Fibroblast of lung (primary cell): ENCODE results near the gene AIM2. TPM values are rescaled to one million over a fixed set of nuclear protein-coding genes. Genes with fewer than 3 reads are reported as not detected.

Source experiments
- DNase-seq, 2 donors: peaks; one replicate each; pipeline versions ENCODE4 v3.0.0 to v3.0.0-alpha.2; 2010; ENCODE audit warnings: low read depth in 2 of 2
- H2AFZ ChIP-seq: 2 replicates; pipeline ENCODE4 v1.5.1; 2012; ENCODE audit warnings: low read length, control low read depth, inconsistent platforms
- H3K27ac ChIP-seq: 2 replicates; pipeline ENCODE4 v1.5.1; 2011; ENCODE audit warnings: low read length, control low read depth; ENCODE audit not compliant: insufficient read depth
- H3K27me3 ChIP-seq: 2 replicates; pipeline ENCODE4 v1.5.1; 2011; ENCODE audit warnings: mild to moderate bottlenecking, low read length; ENCODE audit not compliant: control insufficient read depth, insufficient read depth
- H3K36me3 ChIP-seq: 2 replicates; pipeline ENCODE4 v1.5.1; 2011; ENCODE audit warnings: low read length; ENCODE audit not compliant: control insufficient read depth, insufficient read depth
- H3K4me1 ChIP-seq: 2 replicates; pipeline ENCODE4 v1.5.1; 2011; ENCODE audit warnings: low read length; ENCODE audit not compliant: control insufficient read depth, insufficient read depth; ENCODE audit errors: extremely low read depth
- H3K4me2 ChIP-seq: 2 replicates; pipeline ENCODE4 v1.5.1; 2011; ENCODE audit warnings: low read length, control low read depth; ENCODE audit not compliant: insufficient read depth; ENCODE audit errors: extremely low read depth
- H3K4me3 ChIP-seq, 4 experiments: fragments of 200-600 bp in 1 of 4; sonication (generic) in 1 of 4; replicated peaks in 1 of 4; 2 replicates each; pipeline ENCODE4 v1.5.1; 2011 to 2016; ENCODE audit warnings: low read length in 4 of 4, low read depth in 3 of 4, mild to moderate bottlenecking in 3 of 4, control low read depth in 2 of 4, inconsistent platforms in 1 of 4, mixed read lengths in 1 of 4; ENCODE audit not compliant: insufficient read depth in 1 of 4; ENCODE audit errors: control extremely low read depth in 1 of 4
- H3K79me2 ChIP-seq: 2 replicates; pipeline ENCODE4 v1.5.1; 2012; ENCODE audit warnings: mild to moderate bottlenecking, low read length, inconsistent platforms; ENCODE audit not compliant: control insufficient read depth, insufficient read depth
- H3K9ac ChIP-seq: 2 replicates; pipeline ENCODE4 v1.5.1; 2011; ENCODE audit warnings: mild to moderate bottlenecking, low read length, control low read depth; ENCODE audit not compliant: insufficient read depth
- H3K9me3 ChIP-seq: 2 replicates; pipeline ENCODE4 v1.5.1; 2012; ENCODE audit warnings: low read depth, low read length; ENCODE audit not compliant: control insufficient read depth, insufficient read depth
- H4K20me1 ChIP-seq: 2 replicates; pipeline ENCODE4 v1.5.1; 2011; ENCODE audit warnings: low read length; ENCODE audit not compliant: control insufficient read depth, insufficient read depth; ENCODE audit errors: extremely low read depth
- CTCF ChIP-seq, 2 donors: IDR thresholded peaks in 1 of 2; conservative IDR thresholded peaks in 1 of 2; 1 replicate in 1 of 2; 2 replicates in 1 of 2; pipeline ENCODE4 v1.5.1; 2011 to 2012; ENCODE audit warnings: low read length in 2 of 2, control low read depth in 1 of 2, inconsistent platforms in 1 of 2, low read depth in 1 of 2, mild to moderate bottlenecking in 1 of 2
- EZH2 ChIP-seq: IDR thresholded peaks from 2 replicates; pipeline ENCODE4 v1.5.1; 2012; ENCODE audit warnings: low read length, control low read depth, mild to moderate bottlenecking; ENCODE audit errors: missing control alignments
- polyA plus RNA-seq, 2 donors: library from polyadenylated mRNA; depleted of rRNA in 1 of 2; stranded (reverse) in 1 of 2; unstranded in 1 of 2; fragments of >200 nt; gene quantifications; 2 replicates each; pipeline ENCODE4 v1.2.1, GENCODE V29; 2011 to 2012; ENCODE audit warnings: missing spikeins in 1 of 2
- total RNA-seq: library from RNA; depleted of rRNA; stranded (reverse); fragments of >200 nt; gene quantifications from 2 replicates; pipeline ENCODE4 v1.2.1, GENCODE V29; 2014

Gene AIM2
- total and polyA plus RNA-seq, 2 donors (not counting 1 experiment from before 2014, with no cell fraction given), result not detected

GRCh38 chr1:159066108-159066507 is 10.5 kb downstream of the AIM2 start:
- Histone ChIP-seq H3K79me2 (no peaks in the 10 kb centered on the region), H4K20me1 (no peaks in the 10 kb centered on the region), H3K9me3 (no peaks in the 10 kb centered on the region), H3K4me1 (no peaks in the 10 kb centered on the region), H3K4me3 (no peak overlapping the region), H3K36me3 (no peaks in the 10 kb centered on the region), H3K27ac (no peak overlapping the region), H2AFZ (no peak overlapping the region), H3K27me3 (no peaks in the 10 kb centered on the region), H3K4me2 (no peak overlapping the region), H3K9ac (no peak overlapping the region)
- TF ChIP-seq EZH2 (no peak), CTCF (conservative IDR thresholded peaks at IDR 0.05 in 1 of 2, IDR thresholded peaks at IDR 0.05 in 1 of 2; ENCODE audit: low read depth in 1 of 2, low read length in 2 of 2) (no peak)
- no peak for DNase-seq

- H4K20me1 ChIP-seq, result no peaks in the 10 kb centered on the region
- no peak for TF ChIP-seq CTCF (conservative IDR thresholded peaks at IDR 0.05 in 1 of 2, IDR thresholded peaks at IDR 0.05 in 1 of 2; ENCODE audit: low read depth in 1 of 2, low read length in 2 of 2)
Observed at GRCh38 chr1:159065106-159065505, 11.5 kb downstream of the AIM2 start.

GRCh38 chr1:159058751-159059150 is 17.8 kb downstream of the AIM2 start:
- Histone ChIP-seq H3K9ac (no peak overlapping the region), H2AFZ (no peak overlapping the region), H4K20me1 (no peaks in the 10 kb centered on the region), H3K4me3 (no peak overlapping the region), H3K27me3 (no peaks in the 10 kb centered on the region), H3K27ac (no peak overlapping the region), H3K79me2 (no peaks in the 10 kb centered on the region), H3K9me3 (no peaks in the 10 kb centered on the region), H3K36me3 (peaks cover 8% of the 10 kb centered on the region), H3K4me1 (peaks cover 3% of the 10 kb centered on the region), H3K4me2 (no peak overlapping the region)
- TF ChIP-seq CTCF (conservative IDR thresholded peaks at IDR 0.05 in 1 of 2, IDR thresholded peaks at IDR 0.05 in 1 of 2; ENCODE audit: low read depth in 1 of 2, low read length in 2 of 2) (no peak), EZH2 (no peak)
- no peak for DNase-seq

More at GRCh38 chr1:159065106-159065505, 11.5 kb downstream of the AIM2 start:
- Histone ChIP-seq H3K4me2 (no peak overlapping the region), H3K9me3 (no peaks in the 10 kb centered on the region), H3K4me3 (no peak overlapping the region), H3K9ac (no peak overlapping the region), H3K27me3 (no peaks in the 10 kb centered on the region), H2AFZ (no peak overlapping the region), H3K4me1 (no peaks in the 10 kb centered on the region), H3K36me3 (no peaks in the 10 kb centered on the region), H3K27ac (no peak overlapping the region), H3K79me2 (no peaks in the 10 kb centered on the region)
- no peak for DNase-seq
